LNCaP clone FGC (cell line): ENCODE results near the gene NOL8.
A peak's percentile ranks its signal among the peaks of the same experiment; 100 is the strongest.

Experiments
- DNase-seq: peaks from one replicate; pipeline ENCODE4 v3.0.0-alpha.2; 2011; ENCODE audit warnings: low read depth
- H3K4me3 ChIP-seq: 2 replicates; pipeline ENCODE4 v1.5.1; 2011; ENCODE audit warnings: mild to moderate bottlenecking, low read depth, low read length, control low read depth
- TF ChIP-seq, protein P1 (sequence below): IDR thresholded peaks from 2 replicates; pipeline ENCODE4 v1.5.1; 2012; ENCODE audit warnings: mild to moderate bottlenecking; ENCODE audit not compliant: control insufficient read depth, insufficient read depth; ENCODE audit errors: extremely low read depth

NOL8 gene

DNA sequence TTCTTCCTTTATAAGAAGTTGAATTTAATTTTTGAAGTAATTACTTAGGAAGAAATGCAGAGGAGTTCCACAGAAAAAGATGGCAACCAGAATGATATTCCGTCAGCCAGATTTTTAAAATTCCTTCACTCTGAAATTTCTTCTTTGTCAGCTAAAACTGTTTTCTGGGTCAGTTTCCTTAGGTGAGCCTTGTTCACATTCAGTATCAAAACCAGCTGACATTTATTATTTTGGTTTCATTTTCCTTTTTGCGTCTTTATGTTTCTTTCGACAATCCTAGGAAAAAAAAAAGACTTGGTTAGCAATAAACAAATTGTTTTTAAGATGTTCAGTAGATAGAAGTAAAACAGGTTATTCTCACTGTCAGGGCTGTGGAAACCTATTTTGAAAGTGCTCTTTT is 27.5 kb downstream of the NOL8 start:
- DNase-seq = no peak
- TF ChIP-seq, protein P1, sequence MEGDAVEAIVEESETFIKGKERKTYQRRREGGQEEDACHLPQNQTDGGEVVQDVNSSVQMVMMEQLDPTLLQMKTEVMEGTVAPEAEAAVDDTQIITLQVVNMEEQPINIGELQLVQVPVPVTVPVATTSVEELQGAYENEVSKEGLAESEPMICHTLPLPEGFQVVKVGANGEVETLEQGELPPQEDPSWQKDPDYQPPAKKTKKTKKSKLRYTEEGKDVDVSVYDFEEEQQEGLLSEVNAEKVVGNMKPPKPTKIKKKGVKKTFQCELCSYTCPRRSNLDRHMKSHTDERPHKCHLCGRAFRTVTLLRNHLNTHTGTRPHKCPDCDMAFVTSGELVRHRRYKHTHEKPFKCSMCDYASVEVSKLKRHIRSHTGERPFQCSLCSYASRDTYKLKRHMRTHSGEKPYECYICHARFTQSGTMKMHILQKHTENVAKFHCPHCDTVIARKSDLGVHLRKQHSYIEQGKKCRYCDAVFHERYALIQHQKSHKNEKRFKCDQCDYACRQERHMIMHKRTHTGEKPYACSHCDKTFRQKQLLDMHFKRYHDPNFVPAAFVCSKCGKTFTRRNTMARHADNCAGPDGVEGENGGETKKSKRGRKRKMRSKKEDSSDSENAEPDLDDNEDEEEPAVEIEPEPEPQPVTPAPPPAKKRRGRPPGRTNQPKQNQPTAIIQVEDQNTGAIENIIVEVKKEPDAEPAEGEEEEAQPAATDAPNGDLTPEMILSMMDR = no peak
- no peak overlapping the region for H3K4me3 ChIP-seq

DNA sequence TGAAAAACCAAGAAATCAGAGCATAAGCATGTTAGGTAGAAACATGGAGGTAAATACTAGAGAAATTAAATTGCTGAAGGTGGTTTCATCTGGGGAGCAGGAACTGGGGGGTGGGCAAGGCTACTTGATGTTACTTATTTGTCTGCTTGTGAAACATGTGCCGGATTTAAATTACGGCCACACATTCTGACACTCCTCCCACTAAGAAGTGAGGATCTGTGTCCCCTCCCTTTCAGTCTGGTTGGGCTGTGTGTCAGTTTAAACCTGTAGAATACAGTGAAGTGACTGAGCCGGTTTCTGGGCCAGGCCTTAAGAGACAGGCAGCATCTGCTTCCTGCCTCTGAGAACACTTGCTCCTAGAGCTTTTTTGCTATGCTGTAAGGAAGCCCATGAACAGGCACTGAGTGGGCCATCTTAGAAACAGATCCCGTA is 29.3 kb downstream of the NOL8 start:
- H3K4me3 ChIP-seq = no peak overlapping the region
- TF ChIP-seq, protein P1 = no peak
- peak; percentile 50 for DNase-seq

DNA sequence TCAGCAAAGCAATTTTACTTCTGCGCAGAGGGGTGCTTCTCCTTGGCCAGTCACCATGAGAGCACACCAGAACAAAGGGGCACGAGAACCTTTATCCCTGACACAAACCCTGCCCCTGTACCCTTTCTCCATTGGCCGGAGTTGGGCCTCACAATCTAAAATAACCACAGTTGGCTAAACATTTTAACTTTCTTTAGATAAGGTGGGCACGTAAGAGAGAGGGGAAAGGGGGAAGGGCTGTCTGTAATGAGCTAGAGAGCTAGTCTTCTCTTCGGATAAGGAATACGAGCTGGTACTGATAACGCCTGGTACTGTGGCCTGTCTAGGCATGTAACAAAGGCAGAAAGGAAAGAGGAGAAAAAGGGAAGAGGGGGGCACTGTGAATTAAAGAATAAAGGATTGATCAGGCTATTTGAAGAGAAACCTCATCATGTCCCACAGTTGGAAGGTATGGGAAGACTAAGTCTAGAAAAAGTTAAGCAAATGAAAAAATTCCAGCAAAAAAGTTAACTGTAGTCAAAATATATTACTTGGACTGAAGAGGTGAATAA is 29.8 kb downstream of the NOL8 start:
- no peak for DNase-seq
- peak overlapping the region; percentile 92; the same call in 1 of the 2 replicates for H3K4me3 ChIP-seq
- TF ChIP-seq, protein P1 = no peak

DNA sequence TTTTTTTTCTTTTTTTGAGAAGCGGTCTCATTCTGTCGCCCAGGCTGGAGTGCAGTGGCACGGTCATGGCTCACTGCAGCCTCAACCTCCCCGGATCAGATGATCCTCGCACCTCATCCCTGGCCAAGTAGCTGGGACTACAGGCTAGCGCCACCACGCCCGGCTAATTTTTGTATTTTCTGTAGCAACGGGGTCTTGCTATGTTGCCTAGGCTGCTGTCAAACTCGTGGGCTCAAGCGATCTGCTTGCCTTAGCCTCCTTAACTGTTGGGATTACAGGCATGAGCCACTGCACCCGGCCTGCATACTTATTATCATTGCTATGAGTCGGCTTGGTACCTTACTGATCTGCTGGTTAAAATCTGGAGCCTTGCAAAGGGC is 30.9 kb downstream of the NOL8 start:
- TF ChIP-seq, protein P1 = no peak
- H3K4me3 ChIP-seq = peak overlapping the region; percentile 92

DNA sequence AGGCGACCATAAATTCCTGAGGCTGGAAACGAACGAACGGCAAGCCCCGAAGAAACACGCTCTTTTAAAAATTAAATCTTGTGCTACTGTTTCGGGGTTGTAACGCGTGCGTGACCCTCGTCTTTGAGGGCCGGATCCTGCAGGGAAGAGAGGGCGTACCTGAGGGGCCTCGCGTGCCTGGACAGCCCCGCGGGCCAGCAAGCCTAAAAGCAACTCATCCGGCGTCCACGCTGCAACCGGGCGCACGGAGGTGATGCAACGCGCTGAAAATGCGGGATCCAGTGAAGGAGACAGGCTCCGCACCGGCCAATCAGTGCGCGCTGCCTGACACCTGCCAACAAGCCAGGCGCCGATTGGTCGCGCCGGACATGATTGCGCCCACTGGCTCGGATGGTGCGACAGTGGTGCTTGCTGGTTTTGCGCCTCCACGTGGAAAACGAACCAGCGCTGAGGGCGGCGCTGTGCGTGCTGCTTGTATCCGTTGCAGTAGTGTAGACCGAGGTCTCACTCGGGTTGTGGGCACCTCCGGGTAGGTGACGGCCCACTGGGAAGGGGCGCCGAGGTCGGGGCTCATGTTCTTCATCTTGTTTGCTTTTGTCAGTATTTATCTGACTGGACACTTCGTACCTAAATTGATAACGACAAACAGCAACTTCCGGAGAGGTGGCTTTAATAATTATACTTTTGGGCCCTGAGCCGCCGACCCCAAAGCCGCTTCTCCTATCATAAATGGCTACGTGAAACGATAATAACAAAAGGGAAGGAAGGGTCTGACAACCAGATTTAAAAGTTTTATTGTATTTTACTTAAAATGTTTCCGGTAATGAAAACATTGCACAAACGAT is 31.5 kb downstream of the NOL8 start, which contains the start of gene IARS1:
TSS of gene IARS1 (minus strand) at position 246 of the 845 bp plus-strand sequence. CDS start 4,278 bp downstream, outside the sequence.
- peak; percentile 96 for DNase-seq
- H3K4me3 ChIP-seq = peak within 1 kb of the TSS; percentile 92
- TF ChIP-seq, protein P1 = peak; percentile 61

More for the DNA sequence above, 30.9 kb downstream of the NOL8 start:
- DNase-seq = no peak

DNA sequence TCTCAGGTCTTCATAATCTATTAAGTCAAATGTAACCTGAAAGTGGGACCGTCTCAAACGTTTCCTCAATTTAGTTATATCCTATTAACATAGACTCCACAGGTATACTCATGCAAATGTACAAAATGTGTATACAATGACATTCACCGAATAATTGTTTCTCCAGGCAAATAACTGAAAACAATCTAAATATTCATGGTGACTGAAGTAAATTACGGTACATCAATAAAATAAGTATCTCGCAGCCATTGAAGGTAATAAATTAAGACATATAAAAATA is 32.1 kb downstream of the NOL8 start:
- no peak for DNase-seq

More for the DNA sequence above, 32.1 kb downstream of the NOL8 start:
- peak overlapping the region; percentile 92 for H3K4me3 ChIP-seq
- TF ChIP-seq, protein P1 = no peak
